Left lung (tissue), 10 donors: ENCODE data around the gene KANSL3. TPM values are rescaled to one million over a fixed set of nuclear protein-coding genes. Genes with fewer than 3 reads are reported as not detected.
A peak's percentile ranks its signal among the peaks of the same experiment; 100 is the strongest.

Experiments used
- ATAC-seq: fragments of 200-7000 bp; cut with Tn5 transposase; one replicate; pipeline ENCODE4 v1.9.1; 2020; ENCODE audit warnings: moderate library complexity
- DNase-seq, 4 donors: peaks; one replicate each; pipeline ENCODE4 v3.0.0-alpha.2; 2013 to 2020
- H3K27ac ChIP-seq, 2 donors: fragments of 200-600 bp; sonication (generic) in 1 of 2; one replicate each; pipeline versions ENCODE4 v1.5.0 to v1.8.0; 2020 to 2021
- H3K27me3 ChIP-seq, 2 donors: fragments of 200-600 bp; sonication (generic) in 1 of 2; one replicate each; pipeline versions ENCODE4 v1.5.0 to v1.8.0; 2020 to 2021
- H3K36me3 ChIP-seq, 2 donors: fragments of 200-600 bp; sonication (generic) in 1 of 2; one replicate each; pipeline versions ENCODE4 v1.5.0 to v1.8.0; 2020 to 2021
- H3K4me1 ChIP-seq, 2 donors: fragments of 200-600 bp; one replicate each; pipeline ENCODE4 v1.8.0; 2021
- H3K4me3 ChIP-seq, 2 donors: fragments of 200-600 bp; sonication (generic) in 1 of 2; one replicate each; pipeline versions ENCODE4 v1.5.0 to v1.8.0; 2020 to 2021; ENCODE audit warnings: mild to moderate bottlenecking in 1 of 2
- H3K9me3 ChIP-seq, 2 donors: fragments of 200-600 bp; sonication (generic) in 1 of 2; one replicate each; pipeline versions ENCODE4 v1.5.0 to v1.8.0; 2020 to 2021
- intact Hi-C, 2 donors: fragments of 100-400 bp; cut with DNase I; formaldehyde crosslinking; loops; one replicate each; pipeline versions ENCODE4 v1.11.2 to v1.14.2; 2022
- polyA plus RNA-seq, 6 donors: library from polyadenylated mRNA; unstranded; fragments of 120-200 nt; gene quantifications; one replicate each; pipeline ENCODE4 v1.2.1, GENCODE V29; 2013; ENCODE audit not compliant: insufficient read length in 6 of 6
- total RNA-seq, 2 donors: library from RNA; stranded (reverse); fragmentation: NEBNext Ultra II Directional; extraction: Animal tissue kit (Norgen Biotek cat#: 25700); gene quantifications; one replicate each; pipeline ENCODE4 v1.2.1, GENCODE V29; 2021
- TF ChIP-seq, protein P1 (sequence below), 2 donors: fragments of 200-600 bp; sonication (generic) in 1 of 2; IDR thresholded peaks; one replicate each; pipeline versions ENCODE4 v1.5.0 to v1.8.0; 2021; ENCODE audit warnings: antibody characterized with exemption in 2 of 2
- donor health status: DM: no; HTN: yes; CAD: no.
- donor health status: DM: no; HTN: no; CAD: no.

KANSL3 gene
- total and polyA plus RNA-seq, 8 donors = 39.9 to 61.5 (median 55.0) TPM

DNA sequence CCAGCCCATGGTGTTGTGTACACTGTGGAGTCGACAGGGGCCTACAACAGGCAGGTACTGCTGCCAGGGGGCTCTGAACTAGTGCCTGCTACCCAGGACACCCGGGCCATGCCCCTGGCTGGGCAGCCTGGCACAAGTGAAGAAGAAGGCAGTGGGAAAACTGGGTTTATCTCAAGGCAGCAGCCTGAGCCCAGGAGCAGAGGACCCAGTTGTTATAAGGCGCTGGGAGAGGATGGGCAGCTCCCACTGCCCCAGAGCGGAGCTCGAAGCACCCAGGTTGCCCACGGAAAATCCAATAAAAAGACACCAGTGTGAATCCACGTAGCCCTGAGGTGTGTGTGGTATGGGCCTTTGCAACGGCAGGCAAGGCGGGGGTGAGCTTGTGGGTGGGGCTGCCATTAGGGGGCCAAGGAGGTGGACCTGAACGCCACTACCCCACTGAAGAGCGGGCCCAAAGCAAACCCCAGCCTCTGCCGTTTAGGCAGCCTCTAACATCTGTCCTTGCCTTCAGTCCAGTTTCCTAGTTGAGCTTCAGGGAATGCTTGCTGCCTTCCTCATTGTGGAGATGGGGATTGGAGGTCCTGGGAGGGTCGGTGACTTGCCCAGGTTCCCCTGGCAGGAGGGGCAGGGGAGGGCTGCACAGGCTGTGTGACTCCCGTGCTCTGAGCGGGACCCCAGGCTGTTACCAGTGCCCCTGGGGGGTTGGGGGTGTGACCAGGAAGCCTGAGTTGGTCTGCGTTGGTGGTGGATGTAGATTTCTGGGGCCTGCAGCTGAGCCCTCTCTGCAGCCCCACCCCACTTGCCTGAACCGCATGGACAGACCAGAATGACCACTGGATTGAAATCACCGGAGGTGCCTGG lies 85.6 kb downstream of the KANSL3 start:
- intact Hi-C loops = no loop called here
- H3K36me3 ChIP-seq = peaks cover 0 to 64% of the 10 kb centered on the region in 2 donors
- TF ChIP-seq, protein P1, sequence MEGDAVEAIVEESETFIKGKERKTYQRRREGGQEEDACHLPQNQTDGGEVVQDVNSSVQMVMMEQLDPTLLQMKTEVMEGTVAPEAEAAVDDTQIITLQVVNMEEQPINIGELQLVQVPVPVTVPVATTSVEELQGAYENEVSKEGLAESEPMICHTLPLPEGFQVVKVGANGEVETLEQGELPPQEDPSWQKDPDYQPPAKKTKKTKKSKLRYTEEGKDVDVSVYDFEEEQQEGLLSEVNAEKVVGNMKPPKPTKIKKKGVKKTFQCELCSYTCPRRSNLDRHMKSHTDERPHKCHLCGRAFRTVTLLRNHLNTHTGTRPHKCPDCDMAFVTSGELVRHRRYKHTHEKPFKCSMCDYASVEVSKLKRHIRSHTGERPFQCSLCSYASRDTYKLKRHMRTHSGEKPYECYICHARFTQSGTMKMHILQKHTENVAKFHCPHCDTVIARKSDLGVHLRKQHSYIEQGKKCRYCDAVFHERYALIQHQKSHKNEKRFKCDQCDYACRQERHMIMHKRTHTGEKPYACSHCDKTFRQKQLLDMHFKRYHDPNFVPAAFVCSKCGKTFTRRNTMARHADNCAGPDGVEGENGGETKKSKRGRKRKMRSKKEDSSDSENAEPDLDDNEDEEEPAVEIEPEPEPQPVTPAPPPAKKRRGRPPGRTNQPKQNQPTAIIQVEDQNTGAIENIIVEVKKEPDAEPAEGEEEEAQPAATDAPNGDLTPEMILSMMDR (IDR thresholded peaks at IDR 0.05) = no peak
- H3K27ac ChIP-seq = no peak overlapping the region
- peaks cover 2 to 11% of the 10 kb centered on the region in 2 donors for H3K4me1 ChIP-seq
- no peak overlapping the region for H3K4me3 ChIP-seq
- H3K9me3 ChIP-seq = no peaks in the 10 kb centered on the region
- ATAC-seq (no peak), DNase-seq (no peak)
- H3K27me3 ChIP-seq = no peaks in the 10 kb centered on the region

DNA sequence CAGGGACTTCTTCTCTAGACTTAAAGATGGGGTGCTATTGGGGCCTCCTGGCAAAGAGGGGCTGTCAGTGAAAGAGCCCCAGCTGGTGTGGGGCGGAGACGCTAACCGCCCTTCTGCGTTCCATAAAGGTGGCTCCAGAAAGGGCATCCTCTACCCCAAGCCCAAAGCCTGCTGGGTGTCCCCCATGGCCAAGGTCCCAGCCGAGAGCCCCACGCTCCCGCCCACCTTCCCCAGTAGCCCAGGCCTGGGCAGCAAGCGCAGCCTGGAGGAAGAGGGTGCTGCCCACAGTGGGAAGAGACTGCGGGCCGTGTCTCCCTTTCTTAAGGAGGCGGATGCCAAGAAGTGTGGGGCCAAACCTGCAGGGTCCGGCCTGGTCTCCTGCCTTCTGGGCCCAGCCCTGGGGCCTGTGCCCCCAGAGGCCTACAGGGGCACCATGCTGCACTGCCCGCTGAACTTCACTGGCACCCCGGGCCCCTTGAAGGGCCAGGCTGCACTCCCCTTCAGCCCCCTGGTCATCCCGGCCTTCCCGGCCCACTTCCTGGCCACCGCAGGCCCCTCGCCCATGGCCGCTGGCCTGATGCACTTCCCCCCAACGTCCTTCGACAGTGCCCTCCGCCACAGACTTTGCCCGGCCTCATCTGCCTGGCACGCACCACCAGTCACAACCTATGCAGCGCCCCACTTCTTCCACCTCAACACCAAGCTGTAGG lies 86.4 kb downstream of the KANSL3 start:
- Histone ChIP-seq H3K4me3 (no peak overlapping the region), H3K27ac (no peak overlapping the region), H3K27me3 (no peaks in the 10 kb centered on the region), H3K9me3 (no peaks in the 10 kb centered on the region), H3K36me3 (peaks cover 0 to 70% of the 10 kb centered on the region in 2 donors), H3K4me1 (peaks cover 2 to 15% of the 10 kb centered on the region in 2 donors)
- TF ChIP-seq, protein P1 (IDR thresholded peaks at IDR 0.05) = no peak
- DNase-seq = no peak
- intact Hi-C loops = no loop called here
- no peak for ATAC-seq

DNA sequence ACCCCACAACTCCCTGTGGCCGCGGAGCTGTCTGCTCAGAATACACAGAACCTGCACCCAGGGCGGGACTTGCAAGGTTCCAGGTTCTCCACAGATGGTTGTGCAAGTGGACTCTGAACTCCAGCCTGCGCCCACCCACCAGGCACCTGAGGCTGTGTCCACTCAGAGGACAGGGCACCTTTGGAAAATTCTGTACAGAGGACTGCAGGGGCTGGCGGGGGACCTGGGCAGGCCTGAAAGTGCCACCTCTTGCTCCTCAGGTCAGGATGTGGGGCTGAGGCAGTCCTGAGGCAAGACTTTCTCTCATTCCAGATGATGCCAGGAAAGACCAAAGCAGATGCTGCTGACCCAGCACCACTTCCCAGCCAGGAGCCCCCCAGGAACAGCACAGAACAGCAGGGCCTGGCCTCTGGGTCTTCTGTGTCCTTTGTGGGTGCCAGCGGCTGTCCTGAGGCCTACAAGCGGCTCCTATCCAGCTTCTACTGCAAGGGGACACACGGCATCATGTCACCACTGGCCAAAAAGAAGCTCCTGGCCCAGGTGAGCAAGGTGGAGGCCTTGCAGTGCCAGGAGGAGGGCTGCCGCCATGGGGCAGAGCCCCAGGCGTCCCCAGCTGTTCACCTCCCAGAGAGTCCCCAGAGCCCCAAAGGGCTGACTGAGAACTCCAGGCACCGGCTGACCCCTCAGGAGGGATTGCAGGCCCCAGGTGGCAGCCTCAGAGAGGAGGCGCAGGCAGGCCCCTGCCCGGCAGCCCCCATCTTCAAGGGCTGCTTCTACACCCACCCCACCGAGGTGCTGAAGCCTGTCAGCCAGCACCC lies 87.1 kb downstream of the KANSL3 start:
- no peak overlapping the region for H3K4me3 ChIP-seq
- DNase-seq (no peak), ATAC-seq (no peak)
- intact Hi-C loops = no loop called here
- no peaks in the 10 kb centered on the region for H3K27me3 ChIP-seq
- TF ChIP-seq, protein P1 (IDR thresholded peaks at IDR 0.05) = no peak
- H3K36me3 ChIP-seq = peaks cover 0 to 78% of the 10 kb centered on the region in 2 donors
- peaks cover 2 to 22% of the 10 kb centered on the region in 2 donors for H3K4me1 ChIP-seq
- H3K9me3 ChIP-seq = no peaks in the 10 kb centered on the region
- H3K27ac ChIP-seq = no peak overlapping the region

DNA sequence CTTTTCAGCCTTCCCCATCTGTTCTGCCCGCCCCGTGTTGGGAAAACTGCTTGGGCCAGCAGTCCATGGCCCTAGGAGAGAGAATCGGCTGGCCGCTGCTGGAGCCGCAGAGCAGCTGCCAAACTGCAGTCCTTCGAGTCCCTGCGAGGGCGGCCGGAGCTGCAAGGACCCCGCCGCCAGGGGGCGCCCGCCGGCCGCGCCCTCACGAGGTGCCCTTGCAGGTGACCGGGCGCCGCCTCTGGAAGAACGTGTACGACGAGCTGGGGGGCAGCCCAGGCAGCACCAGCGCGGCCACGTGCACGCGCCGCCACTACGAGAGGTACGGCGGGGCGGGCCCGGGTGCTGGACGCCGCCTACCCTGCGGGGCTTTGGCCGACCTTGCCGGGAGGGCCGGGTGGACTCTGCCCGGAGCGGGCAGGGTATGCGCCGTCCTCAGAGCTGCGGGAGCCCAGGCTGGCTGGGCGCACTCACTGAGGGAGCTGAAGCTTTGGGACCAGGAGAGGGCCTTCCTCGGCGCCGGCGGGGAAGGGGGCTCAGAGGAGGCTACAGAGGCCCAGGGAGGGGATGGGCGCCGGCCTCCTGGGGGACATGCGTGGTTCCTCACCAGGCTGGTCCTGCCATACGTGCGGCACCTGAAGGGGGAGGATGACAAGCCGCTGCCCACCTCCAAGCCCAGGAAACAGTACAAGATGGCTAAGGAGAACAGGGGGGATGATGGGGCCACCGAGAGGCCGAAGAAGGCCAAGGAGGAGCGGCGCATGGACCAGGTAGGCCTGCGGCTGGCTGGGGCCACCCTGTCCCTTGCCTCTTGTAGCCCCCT lies 87.9 kb downstream of the KANSL3 start:
- H3K36me3 ChIP-seq = peaks cover 0 to 86% of the 10 kb centered on the region in 2 donors
- no peaks in the 10 kb centered on the region for H3K27me3 ChIP-seq
- no peaks in the 10 kb centered on the region for H3K9me3 ChIP-seq
- ATAC-seq (peak; percentile 52), DNase-seq (no peak)
- no peak overlapping the region for H3K27ac ChIP-seq
- TF ChIP-seq, protein P1 (IDR thresholded peaks at IDR 0.05) = peak; percentile 33 to 47
- H3K4me1 ChIP-seq = peaks cover 2 to 27% of the 10 kb centered on the region in 2 donors
- intact Hi-C loops = no loop called here
- H3K4me3 ChIP-seq = no peak overlapping the region
